Measurements from ENCODE around the gene SMG6.
"Not testable (repeated sequence)": the region's sequence is repeated elsewhere in the genome, so short reads cannot be mapped to it uniquely, and the experiment has no call there.

The SMG6 gene

DNA sequence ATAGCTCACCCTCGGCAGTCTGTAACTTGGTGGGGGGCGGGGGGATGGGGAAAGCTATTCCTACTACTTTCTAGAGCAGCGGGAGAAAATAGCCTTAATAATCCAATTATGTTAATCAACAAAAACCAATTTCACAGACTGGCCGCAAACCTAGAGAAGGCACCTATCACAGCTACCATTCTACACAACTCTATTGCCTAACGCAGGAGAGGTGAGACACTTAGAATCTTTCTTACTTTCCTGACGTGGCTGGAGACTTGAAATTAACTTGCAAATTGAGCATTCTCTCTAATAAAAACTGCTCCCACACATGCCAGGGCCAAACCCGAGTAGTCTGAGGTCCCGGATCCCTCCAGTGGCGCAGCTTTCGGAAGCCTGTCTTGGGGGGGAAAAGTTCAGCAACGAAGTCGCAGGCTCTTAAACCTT, 794 bp downstream of the SMG6 start:
- FAIRE-seq = no peak

DNA sequence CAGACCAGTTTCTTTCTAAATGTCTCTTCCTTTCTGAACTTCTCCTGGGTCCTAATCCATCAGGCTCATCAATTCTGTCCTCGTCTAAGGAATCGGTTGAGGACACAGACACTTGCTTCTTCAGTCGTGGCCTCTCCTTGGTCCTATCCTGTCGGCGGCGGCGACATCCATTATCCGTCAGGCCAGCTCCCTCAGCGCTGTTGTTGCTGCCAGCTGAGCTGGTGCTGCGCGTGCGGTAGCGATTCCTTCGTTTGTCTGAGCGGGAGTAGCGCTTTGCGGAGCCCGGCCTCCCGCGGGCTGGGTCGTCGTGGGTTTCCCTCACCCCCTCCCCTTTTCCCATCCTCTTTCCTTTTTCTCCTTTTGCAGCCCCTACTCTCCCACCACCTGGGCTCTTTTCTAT, 3.8 kb downstream of the SMG6 start:
- FAIRE-seq = no peak

DNA sequence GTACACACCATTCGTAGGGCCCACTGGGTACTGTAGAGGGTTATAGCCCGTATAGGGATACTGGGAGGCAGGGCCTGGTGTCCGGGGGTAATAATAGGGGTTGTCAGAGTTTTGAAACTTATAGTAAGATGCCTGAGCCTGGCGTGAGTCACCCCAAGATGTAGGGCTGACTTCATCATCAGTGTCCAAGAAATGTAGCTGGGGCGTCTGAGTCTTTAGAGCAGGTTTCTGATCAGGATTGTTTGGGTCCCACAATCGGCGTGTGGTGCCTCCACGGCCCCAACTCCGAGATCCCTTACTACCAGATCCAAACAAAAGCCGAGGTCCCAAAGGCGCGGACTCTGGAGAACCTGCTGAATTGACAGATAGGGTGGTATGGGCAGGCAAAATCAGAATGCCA, 4.4 kb downstream of the SMG6 start:
- FAIRE-seq = no peak

DNA sequence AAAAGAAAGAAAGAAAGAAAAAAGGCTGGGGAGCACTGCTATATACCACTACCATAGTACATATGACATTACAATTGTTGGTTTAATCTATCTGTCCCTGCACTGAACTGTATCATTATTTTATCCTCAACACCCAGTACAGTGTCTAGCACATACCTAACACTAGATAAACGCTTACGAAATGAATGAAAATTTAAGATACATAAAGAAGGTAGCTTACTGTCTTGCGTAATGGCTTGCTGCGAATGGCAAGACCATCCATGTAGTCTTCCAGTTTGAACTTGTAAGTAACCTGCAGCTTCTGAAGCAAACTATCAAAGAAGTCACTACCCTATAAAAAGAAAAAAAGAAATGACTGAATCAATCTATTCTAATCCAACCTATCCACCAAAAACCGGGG, 6.6 kb downstream of the SMG6 start:
- FAIRE-seq = no peak

DNA sequence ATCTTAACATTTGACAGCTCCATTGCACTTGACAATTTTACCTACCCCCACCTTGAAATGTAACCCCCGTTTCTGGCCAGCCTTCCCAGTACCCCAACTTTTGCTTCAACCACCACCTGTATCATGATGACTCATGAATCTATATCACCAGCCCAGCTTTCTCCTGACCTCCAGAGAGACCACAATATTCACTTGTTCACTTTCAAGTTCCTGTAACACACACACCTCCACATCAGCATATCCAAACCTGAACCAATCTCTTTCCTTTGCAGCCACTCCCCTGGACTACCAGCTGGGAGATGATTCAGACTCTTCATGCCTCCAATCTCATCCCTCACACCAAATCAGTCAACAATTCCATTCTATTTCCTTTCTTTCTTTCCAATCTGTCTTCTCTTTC, 8.0 kb downstream of the SMG6 start:
- FAIRE-seq = no peak

DNA sequence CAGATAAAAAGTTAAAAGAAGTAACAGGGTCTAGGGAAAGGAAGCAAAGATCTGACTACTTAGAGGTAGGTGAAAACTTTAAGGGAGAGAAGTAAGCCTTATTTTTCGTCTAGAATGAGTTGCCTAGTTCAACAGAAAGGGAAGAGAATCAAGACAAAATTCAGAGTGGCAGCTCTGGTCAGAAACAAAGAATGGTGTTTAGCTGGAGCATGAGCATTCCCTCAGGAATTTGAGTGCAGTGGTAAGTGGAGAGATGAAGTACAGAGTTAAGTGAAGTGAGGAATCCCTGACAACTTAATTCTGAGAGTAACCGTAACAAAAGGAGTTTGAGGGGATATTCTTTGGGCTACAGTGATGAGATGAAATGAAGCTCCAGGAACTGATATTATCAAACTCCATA, 11.5 kb downstream of the SMG6 start:
- no peak for FAIRE-seq

DNA sequence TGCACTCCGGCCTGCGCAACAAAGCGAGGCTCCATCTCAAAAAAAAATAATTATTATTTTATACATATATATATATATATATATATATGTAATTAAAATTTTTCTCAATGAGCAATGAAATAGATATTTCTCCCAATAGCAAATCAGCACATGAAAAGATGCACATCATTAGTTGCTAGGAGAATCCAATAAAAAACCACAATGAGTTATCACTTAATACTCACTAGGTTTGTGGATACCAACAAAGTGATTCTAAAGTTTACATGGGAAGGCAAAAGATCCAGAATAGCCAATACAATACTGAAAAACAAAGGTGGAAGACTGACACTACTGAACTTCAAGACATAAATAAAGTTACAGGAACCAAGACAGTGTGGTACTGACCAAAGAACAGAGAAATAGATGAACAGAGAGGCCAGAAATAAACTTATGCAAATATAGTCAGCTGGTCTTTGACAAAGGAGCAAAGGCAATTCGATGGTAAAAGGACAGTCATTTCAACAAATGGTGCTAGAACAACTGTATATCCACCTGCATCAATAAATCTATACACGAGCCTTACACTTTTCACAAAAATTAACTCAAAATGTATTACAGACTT, 13.6 kb downstream of the SMG6 start:
- no peak for FAIRE-seq

DNA sequence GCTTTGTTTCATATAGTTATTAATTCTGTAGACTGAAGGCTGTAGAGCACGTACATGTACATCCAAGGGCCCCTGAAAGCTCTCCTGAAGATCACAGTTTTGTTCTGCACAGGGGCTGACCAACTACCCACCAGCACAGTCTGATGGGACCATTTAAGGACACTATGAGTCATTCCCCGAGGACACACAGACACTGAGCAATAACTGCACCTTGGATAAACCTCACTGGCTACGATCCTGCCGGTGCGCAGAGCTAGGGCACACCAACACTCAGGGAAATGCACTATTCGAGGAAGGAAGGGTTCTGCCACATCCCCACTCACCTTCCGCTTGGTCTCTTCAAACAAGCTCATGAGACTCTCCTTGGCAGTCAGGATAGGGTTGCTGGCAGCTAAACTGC, 20.3 kb downstream of the SMG6 start:
- no peak for FAIRE-seq

DNA sequence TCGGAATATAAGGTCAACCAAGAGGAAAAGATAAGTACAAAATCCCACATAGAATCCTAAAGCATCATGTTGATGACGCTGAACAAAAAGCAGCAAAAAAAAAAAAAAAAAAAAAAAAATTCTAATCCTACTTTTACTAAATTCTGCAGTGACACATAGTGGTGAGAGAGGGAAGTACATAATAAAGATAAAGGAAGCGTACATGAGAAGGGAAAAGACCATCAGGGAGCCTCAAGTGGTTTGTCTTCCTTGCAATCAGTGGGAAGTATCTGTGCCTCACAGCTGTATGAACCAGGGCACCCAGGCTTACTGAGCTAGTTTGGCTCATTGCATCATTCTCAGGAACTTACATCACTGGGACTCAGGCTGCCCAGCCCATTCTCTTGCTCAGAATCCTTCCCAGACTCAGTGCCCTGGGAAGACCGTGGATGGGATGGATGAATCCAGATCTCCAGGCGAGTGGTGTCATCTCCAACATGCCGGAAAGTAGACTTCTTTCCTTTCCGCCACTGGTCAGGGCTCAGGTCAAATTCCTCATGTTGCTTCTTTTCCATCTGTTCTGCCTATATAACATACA, 21.2 kb downstream of the SMG6 start:
- FAIRE-seq = peak; percentile 92

DNA sequence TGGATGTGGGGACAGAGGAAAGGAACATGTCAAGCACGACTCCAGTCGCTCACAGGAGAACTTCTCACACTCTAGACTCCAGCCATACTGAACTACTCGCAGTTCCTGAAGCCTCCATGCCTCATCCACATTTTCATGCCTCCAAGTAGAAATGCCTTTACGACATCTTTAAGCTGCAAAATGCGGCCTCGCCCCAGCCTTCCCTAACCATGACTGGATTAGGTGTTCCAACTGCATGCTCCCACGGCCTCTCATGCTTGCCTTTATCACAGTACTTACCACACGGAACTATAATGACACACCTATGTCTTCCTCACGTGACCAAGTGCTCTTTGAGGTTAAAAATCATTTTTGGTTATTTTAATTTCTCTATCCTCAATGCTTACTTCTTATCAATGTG, 23.9 kb downstream of the SMG6 start:
- no peak for FAIRE-seq

DNA sequence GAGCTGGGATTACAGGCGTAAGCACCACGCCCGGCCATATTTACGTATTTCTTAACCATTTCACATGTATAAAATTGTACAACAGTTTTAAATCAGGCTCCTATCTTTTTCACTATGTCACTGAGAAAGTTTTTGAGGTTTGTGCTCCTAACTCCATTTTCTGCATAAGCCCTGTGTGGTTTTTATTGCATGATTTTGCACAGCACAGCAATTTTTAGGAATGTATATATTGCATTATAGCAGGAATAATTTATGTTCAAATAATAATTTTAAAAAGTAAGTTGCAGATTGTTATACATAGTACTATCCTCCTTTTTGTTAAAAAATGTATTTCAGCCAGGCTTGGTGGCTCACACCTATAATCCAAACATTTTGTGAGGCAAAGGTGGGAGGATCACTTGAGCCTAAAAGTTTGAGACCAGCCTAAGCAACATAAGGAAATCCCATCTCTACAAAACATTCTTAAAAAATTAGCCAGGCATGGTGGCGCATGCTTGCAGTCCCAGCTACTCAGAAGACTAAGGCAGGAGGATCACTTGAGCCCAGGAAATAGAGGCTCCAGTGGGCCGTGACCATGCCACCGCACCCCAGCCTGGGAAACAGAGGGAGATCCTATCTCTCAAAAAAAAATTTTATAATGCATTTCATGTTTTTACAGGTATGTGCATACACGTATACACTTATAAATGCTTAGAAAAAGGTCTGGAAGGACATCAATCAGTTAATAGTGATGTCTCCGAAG, 26.0 kb downstream of the SMG6 start:
- no peak for FAIRE-seq

DNA sequence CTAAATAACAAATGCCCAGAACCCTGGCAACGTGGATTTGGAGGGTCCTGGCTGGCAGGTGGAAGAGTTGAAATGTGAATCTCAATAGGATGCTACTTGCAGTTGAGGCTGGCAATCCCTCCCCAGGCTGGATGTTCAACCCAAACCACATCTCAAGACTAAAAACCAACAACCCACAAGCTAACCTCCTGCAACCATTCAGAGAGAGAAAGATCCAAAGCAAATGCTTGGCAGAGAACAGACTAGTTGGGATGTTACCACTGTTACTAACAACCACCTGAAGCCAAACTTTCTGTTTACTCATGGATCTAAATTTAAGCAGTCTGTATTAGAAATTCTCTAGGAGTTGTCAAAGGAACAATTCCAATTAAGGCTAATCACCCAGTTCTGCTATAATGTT, 27.9 kb downstream of the SMG6 start:
- FAIRE-seq = no peak

DNA sequence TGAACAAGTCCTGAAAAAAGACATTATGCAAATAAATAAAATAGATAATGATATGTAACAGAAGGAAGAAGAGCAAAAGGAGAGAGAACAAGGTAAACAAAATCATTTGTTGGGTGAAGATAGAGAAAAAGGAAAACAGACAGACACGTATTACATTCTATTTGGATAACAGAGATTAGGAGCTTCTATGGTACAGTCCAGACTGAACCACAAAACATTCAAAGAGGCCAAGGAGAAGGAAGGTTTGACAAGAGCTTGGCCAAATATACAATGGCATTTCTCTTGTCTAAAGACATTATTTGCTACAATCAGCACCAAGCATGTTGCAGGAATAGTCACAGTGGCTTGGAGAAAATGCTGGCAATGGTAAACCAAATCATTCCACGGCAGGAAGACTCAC, 29.2 kb downstream of the SMG6 start:
- no peak for FAIRE-seq

DNA sequence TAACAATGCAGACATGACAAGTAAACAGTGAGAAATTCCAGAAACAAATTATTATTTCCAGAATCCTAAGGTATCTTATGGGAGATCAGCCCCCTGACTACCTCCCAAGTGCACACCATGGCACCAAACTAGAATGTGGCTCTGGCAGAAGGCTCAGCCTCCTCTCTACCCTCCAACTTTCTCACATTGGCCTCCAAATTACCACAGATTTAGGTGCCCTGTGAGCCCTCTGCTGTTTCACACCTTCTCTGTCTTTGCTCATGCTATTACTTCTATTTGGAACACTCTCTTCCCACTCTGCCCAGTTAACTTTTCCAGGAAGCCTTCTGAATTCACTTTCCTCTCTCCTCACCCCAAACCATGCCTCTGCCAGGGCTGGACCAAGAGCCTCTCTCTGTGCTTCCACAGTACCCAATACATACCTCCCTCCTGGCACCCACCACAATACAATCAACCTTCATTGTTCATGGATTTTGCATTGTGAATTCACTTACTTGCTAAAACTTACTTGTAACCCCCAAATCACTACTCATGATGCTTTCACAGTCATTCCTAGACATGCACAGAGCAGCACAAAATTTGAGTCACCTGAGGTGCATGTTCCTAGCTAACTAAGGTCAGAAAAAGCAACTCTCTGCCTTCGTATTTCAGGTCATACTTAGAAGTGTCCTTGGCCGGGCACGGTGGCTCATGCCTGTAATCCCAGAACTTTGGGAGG, 31.4 kb downstream of the SMG6 start:
- no peak for FAIRE-seq

DNA sequence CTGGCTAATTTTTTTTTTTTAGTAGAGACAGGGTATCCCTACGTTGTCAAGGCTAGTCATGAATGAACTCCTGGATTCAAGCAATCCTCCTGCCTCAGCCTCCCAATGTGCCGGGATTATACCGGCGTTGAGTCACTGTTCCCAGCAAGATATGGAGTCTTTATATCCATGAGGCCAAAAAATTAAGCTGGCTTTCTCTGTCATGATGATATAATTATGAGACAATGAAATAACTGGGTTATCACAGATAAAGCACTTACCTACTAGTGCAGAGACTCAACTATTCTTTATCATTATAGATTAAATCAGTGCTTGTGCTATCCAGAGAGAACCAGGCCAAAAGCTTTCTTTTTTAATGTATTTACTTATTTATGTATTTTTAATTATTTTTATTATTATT, 36.2 kb downstream of the SMG6 start:
- no peak for FAIRE-seq

DNA sequence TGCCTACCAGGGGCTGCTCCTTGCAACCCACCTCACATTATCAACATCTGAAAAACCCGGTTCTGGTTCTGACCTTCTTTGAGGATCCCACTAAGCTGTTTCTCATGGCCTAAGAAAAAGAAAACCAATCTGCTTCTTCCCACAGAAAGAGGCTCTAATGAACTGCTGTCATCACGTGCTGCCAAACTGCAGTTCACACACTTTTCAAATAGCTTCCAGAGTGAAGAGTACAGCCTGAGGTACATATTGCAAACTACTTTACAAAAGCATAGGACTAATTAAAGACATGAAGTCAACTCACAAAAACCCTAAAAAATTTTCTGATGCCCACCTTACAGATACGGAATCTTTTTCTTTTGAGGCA, 36.7 kb downstream of the SMG6 start:
- no peak for FAIRE-seq

DNA sequence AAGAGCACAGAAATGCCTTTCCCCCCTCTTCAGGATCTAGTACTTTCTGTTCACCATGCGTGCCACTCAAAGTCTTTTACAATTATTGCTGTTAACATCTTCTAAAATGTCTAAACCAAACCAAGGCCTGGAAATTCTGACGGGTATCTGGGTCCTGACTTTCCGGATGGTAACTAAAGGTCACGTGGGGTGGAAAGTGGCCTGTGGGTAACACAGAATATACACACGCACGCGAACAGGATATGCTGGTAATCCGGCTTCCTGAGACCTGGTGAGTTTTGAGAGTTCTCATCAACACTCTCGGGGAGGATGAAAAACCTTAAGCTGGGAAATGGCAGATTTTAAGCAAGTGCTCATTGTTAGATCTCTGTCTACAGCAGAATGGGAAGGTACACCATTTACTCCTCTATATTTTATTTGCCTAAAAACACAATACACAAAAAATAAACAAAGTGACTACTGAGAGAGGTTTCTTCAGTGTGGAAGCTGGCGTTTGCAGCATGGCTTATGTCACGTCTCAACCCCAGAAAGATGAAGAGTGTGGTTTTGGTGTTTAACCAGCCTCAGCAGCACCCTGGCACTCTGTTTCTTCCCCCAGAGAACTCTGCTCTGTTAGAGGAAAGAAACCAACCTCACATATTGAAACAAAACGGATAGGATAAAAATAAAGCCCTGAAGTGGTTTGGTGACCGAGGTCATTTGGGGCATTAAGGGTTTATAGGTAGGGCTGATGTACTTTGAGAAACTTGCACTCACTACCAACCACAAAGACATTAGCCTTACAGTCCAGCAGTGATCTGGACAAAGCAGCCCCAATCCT, 37.3 kb downstream of the SMG6 start:
- FAIRE-seq = no peak

DNA sequence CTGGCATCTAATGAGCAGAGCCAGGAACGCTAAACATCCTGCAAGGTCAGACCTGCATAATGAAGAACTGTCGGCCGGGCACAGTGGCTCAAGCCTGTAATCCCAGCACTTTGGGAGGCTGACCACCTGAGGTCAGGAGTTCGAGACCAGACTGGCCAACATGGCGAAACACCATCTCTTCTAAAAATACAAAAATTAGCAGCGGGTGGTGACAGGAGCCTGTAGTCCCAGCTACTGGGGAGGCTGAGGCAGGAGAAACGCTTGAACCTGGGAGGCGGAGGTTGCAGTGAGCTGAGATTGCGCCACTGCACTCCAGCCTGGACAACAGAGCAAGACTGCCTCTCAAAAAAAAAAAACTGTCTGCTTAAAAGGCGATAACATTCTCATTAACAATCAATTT, 38.4 kb downstream of the SMG6 start:
- FAIRE-seq = not testable (repeated sequence)

DNA sequence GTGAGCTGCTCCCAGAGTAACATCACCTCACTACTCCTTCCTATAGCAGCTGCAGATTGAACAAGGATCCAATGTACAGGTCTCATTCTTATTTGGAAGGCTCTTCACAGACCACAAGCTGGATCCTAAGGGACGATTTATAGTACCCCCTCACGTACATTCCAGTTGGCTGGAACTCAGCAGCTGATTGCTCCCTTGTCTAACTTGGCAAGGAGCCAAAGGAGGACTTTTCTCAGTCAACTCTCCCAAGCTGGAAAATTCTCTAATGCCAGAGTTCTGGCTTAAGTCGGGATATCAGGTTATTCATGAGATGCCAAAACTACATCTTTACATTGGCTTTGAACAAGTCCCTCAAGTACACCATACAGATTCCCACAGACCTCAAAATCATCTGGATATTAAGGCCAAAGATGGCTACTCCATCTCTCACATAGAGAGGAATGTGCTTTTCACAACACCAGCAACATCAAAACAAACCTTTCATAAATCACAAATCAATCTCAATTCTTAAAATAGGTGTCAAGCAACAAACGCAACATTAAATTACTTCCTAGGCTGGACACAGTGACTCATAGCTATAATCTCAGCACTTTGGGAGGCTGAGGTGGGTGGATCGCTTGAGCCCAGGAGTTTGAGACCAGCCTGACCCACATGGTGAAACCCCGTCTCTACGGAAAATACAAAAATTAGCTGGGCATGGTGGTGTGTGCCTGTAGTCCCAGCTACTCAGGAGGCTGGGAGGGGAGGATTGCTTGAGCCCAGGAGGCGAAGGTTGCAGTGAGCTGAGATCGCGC, 39.3 kb downstream of the SMG6 start:
- FAIRE-seq = no peak

DNA sequence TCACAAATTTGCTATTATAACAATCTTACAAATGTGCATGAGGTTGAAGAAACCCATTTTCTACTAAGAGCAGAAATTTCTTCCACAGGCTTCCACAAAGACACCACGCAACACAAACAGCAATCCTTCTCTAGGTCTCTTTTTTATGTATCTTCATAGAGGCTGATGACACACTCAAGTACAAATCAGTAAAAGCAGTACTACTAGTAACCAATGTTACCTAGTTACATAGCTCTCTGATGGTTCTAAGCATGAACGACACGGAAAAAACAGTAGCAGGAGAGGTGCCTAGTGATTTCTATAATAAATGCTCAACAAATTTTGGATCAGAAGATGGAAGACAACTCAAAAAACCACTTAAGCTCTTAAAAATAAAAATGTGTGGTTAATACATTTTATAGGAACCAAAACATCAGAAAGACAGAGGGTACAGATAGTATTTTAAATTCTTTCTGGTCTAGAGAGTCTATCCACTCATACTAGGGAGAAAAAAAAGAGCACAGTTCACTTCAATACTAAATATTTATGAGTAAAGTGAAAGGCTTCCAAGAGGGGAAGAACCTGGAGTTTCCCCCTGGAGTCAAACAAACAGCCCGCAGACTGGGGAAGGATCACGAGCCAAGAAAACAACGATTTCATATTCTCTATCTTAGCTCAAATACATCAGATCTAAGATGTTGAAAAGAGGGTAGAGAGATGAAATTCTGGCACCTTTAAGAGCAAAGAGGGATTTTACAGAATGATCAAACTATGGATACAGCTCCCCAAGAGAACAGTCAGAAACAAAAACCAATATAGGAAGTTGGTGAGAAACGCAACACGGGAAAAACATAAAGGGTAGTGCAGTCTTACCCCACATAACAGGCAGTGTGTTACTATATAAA, 40.2 kb downstream of the SMG6 start:
- FAIRE-seq = no peak

DNA sequence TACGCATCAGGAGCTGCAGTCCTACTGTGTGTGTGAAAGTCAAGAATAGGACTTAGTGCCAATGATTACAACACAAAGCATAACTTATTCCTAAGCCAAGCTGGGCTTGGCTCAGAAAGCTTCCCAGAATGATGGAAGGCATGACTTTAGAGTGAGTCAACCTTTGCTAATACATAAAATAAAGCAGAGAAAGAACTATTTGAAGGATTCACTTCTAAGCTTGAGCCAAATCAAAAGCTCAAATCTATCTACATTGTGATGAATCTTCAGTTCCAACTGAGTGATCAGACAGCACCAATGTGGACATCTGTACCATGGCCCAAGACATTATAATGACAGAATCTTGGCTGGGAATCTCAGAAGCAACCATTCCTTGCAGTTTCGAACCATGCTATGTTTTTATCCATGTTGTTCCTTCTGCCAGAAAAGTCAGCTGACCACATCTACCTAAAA, 41.4 kb downstream of the SMG6 start:
- FAIRE-seq = no peak
